HEK293 (cell line): ENCODE results near the gene ITGA11.

Source experiments
- ZNF184 ChIP-seq: fragments of 450-650 bp; IDR thresholded peaks from 2 replicates; pipeline ENCODE4 v1.5.1; 2018; ENCODE audit warnings: missing biosample characterization, mild to moderate bottlenecking, missing genetic modification characterization
- ZNF2 ChIP-seq: fragments of 450-650 bp; formaldehyde crosslinking; IDR thresholded peaks from 2 replicates; pipeline ENCODE4 v1.5.1; 2016; ENCODE audit warnings: missing biosample characterization, missing genetic modification characterization
- ZNF274 ChIP-seq, 2 experiments: fragments of 200-500 bp in 1 of 2; fragments of 450-650 bp in 1 of 2; sonication (Bioruptor generic) in 1 of 2; formaldehyde crosslinking in 1 of 2; IDR thresholded peaks; 2 replicates each; pipeline versions ENCODE4 v1.5.1 to v1.6.1; 2014 to 2016; ENCODE audit warnings: borderline replicate concordance in 1 of 2, inconsistent platforms in 1 of 2, low read length in 1 of 2, missing biosample characterization in 1 of 2, missing genetic modification characterization in 1 of 2
- TF ChIP-seq, protein P1 (sequence below): sonication (generic); formaldehyde crosslinking; IDR thresholded peaks from 2 replicates; pipeline ENCODE4 v1.8.1; 2022; ENCODE audit warnings: mild to moderate bottlenecking, moderate library complexity, missing genetic modification reagents
- TF ChIP-seq, protein P2 (sequence below): fragments of 450-650 bp; formaldehyde crosslinking; IDR thresholded peaks from 2 replicates; pipeline ENCODE4 v1.5.1; 2016; ENCODE audit warnings: missing biosample characterization, missing genetic modification characterization
- TF ChIP-seq, protein P3 (sequence below): fragments of 450-650 bp; formaldehyde crosslinking; IDR thresholded peaks from 2 replicates; pipeline ENCODE4 v1.5.1; 2016; ENCODE audit warnings: missing biosample characterization, missing genetic modification characterization, low read depth

DNA sequence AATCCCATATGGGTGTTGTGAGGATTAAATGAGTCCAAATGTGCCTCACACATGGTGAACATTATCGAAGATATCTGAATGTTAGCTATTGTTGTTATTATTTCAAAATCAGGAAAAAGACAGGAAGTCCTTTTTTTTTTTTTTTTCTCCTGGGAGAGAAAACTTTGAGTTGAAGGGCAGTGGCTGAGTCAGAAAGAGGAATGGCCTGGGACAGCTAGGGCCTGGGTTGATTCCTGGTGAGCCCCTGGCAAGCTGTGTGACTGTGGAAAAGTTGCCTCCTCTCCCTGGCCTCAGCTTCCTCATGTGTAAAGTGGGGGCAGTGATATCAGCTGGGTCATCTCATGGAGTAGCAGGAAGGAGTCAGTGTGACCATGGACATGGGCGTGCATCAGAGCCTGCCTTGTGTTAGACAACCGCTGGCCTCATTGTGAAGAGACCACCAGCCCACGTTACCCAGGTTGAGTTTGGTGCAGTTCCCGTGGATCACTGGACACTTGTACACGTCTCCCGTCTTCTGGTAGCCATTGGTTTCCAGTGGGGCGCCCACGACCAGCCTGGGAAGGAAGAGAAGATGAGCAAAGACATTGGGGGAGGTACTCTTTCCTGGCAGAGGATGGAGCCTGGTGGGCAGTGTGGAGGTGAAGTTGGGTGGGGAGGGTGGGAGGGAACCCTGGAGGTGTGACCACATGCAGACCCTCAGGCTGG, 63.1 kb downstream of the ITGA11 start:
- TF ChIP-seq, protein P1, sequence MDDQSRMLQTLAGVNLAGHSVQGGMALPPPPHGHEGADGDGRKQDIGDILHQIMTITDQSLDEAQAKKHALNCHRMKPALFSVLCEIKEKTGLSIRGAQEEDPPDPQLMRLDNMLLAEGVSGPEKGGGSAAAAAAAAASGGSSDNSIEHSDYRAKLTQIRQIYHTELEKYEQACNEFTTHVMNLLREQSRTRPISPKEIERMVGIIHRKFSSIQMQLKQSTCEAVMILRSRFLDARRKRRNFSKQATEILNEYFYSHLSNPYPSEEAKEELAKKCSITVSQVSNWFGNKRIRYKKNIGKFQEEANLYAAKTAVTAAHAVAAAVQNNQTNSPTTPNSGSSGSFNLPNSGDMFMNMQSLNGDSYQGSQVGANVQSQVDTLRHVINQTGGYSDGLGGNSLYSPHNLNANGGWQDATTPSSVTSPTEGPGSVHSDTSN, result no peak
- no peak for TF ChIP-seq ZNF184 (tag by site-specific recombination)
- TF ChIP-seq, protein P2, sequence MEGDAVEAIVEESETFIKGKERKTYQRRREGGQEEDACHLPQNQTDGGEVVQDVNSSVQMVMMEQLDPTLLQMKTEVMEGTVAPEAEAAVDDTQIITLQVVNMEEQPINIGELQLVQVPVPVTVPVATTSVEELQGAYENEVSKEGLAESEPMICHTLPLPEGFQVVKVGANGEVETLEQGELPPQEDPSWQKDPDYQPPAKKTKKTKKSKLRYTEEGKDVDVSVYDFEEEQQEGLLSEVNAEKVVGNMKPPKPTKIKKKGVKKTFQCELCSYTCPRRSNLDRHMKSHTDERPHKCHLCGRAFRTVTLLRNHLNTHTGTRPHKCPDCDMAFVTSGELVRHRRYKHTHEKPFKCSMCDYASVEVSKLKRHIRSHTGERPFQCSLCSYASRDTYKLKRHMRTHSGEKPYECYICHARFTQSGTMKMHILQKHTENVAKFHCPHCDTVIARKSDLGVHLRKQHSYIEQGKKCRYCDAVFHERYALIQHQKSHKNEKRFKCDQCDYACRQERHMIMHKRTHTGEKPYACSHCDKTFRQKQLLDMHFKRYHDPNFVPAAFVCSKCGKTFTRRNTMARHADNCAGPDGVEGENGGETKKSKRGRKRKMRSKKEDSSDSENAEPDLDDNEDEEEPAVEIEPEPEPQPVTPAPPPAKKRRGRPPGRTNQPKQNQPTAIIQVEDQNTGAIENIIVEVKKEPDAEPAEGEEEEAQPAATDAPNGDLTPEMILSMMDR, result no peak
- TF ChIP-seq ZNF274 (IDR thresholded peaks at IDR 0.05; ENCODE audit: low read length), result no peak
- no peak for TF ChIP-seq ZNF274 (tag by site-specific recombination; IDR thresholded peaks at IDR 0.05; ENCODE audit: borderline replicate concordance)
- TF ChIP-seq, protein P3, sequence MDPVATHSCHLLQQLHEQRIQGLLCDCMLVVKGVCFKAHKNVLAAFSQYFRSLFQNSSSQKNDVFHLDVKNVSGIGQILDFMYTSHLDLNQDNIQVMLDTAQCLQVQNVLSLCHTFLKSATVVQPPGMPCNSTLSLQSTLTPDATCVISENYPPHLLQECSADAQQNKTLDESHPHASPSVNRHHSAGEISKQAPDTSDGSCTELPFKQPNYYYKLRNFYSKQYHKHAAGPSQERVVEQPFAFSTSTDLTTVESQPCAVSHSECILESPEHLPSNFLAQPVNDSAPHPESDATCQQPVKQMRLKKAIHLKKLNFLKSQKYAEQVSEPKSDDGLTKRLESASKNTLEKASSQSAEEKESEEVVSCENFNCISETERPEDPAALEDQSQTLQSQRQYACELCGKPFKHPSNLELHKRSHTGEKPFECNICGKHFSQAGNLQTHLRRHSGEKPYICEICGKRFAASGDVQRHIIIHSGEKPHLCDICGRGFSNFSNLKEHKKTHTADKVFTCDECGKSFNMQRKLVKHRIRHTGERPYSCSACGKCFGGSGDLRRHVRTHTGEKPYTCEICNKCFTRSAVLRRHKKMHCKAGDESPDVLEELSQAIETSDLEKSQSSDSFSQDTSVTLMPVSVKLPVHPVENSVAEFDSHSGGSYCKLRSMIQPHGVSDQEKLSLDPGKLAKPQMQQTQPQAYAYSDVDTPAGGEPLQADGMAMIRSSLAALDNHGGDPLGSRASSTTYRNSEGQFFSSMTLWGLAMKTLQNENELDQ (tag by site-specific recombination), result no peak
- no peak for TF ChIP-seq ZNF2
